B cell (primary cell): ENCODE results near the gene PITRM1.

ENCODE experiments used
- EZH2 ChIP-seq: IDR thresholded peaks from 2 replicates; pipeline ENCODE4 v1.6.1; 2012; ENCODE audit warnings: borderline replicate concordance, low read depth, mild to moderate bottlenecking, moderate library complexity, low read length; ENCODE audit not compliant: insufficient read depth, poor library complexity, severe bottlenecking
- TF ChIP-seq, protein P1 (sequence below): fragments of 200-600 bp; IDR thresholded peaks from one replicate; pipeline ENCODE4 v1.8.0; 2022; ENCODE audit warnings: antibody characterized with exemption, mild to moderate bottlenecking

DNA sequence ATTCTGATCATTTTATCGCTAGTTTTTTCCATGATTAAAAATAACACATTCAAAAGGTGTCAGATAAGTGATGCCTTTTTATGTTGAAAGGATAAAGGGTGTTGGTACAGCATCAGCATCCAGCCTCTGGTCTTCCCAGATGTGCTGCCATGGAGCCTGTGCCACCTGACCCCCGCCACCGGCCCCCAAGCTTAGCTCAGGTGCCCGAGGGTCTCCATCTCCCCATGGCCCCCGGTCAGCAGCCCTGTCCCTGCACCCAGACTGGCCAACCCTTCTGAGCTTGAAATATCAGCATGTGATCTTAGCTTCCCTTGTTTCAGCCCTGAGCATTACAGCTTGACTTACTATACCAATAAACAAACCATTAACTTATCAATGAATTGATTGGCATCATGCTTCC is 80.7 kb downstream of the PITRM1 start:
- TF ChIP-seq, protein P1, sequence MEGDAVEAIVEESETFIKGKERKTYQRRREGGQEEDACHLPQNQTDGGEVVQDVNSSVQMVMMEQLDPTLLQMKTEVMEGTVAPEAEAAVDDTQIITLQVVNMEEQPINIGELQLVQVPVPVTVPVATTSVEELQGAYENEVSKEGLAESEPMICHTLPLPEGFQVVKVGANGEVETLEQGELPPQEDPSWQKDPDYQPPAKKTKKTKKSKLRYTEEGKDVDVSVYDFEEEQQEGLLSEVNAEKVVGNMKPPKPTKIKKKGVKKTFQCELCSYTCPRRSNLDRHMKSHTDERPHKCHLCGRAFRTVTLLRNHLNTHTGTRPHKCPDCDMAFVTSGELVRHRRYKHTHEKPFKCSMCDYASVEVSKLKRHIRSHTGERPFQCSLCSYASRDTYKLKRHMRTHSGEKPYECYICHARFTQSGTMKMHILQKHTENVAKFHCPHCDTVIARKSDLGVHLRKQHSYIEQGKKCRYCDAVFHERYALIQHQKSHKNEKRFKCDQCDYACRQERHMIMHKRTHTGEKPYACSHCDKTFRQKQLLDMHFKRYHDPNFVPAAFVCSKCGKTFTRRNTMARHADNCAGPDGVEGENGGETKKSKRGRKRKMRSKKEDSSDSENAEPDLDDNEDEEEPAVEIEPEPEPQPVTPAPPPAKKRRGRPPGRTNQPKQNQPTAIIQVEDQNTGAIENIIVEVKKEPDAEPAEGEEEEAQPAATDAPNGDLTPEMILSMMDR, result no peak
- no peak for TF ChIP-seq EZH2
